WI38 (cell line): ENCODE data around the gene MAPKAP1.
A peak's percentile ranks its signal among the peaks of the same experiment; 100 is the strongest.

ENCODE experiments used
- H3K4me3 ChIP-seq: 2 replicates; pipeline ENCODE4 v1.5.1; 2011; ENCODE audit warnings: low read depth, mild to moderate bottlenecking, control low read depth, low read length
- CTCF ChIP-seq: IDR thresholded peaks from 2 replicates; pipeline ENCODE4 v1.5.1; 2012; ENCODE audit warnings: low read depth, mild to moderate bottlenecking, control low read depth, low read length

MAPKAP1 gene

GRCh38 chr9:125730168-125730567 lies 23.2 kb upstream of the MAPKAP1 start:
- H3K4me3 ChIP-seq, result no peak overlapping the region
- no peak for TF ChIP-seq CTCF

DNA sequence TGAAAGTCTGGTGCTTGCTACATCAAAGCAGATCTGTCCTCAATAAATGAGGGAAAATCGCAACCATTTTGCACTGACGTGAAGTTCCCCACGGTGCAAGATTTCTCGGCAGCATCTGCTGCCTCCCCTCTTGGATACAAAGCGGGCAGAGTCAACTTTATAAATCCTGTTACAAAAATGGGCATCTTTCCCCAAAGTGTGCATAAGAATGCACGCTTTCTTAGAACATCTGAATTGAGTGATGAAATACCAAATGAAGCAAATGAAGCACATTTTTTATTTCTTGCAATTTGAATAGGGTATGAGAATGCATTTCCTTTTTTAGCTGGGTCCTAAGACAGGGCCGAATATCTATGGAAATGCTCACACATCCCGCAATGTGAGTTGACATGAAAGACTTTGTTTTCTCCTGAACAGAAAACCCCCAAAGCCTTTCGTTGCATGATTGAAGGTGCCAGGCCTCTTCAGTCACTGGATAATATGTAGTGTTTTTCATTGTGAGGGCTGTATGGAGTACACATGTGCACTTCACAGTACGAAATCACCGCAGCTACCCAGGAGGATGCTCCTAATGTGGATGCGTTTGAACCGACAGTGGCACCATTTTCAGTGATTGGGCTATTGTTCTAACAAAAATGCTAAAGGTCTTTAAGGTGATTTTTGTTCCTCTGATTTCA lies 19.6 kb upstream of the MAPKAP1 start:
- no peak for TF ChIP-seq CTCF

GRCh38 chr9:125707472-125707804 lies 430 bp upstream of the MAPKAP1 start:
- no peak for TF ChIP-seq CTCF
- peak overlapping the region; percentile 94 for H3K4me3 ChIP-seq

More for the DNA sequence above, 19.6 kb upstream of the MAPKAP1 start:
- no peak overlapping the region for H3K4me3 ChIP-seq

- H3K4me3 ChIP-seq, result peak overlapping the region; percentile 94
- no peak for TF ChIP-seq CTCF
These were observed 1.1 kb downstream of the MAPKAP1 start for GRCh38 chr9:125705893-125706292.

DNA sequence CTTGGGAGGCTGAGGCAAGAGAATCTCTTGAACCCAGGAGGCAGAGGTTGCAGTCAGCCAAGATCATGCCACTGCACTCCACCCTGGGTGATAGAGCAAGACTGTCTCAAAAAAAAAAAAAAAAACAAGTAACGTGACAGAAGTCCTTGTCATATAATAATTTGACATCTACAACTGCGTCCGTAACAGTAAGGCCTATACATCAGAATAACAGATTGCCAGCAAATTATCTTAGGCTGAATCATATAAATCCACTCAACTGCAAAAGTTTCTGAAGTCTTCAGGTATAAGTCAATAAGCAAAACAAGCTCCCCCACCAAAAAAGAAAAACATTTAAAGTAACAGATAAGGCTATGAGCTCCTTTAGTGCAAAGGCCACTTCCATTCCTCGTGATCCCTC lies 3.3 kb downstream of the MAPKAP1 start:
- no peak for TF ChIP-seq CTCF
- H3K4me3 ChIP-seq, result no peak overlapping the region

DNA sequence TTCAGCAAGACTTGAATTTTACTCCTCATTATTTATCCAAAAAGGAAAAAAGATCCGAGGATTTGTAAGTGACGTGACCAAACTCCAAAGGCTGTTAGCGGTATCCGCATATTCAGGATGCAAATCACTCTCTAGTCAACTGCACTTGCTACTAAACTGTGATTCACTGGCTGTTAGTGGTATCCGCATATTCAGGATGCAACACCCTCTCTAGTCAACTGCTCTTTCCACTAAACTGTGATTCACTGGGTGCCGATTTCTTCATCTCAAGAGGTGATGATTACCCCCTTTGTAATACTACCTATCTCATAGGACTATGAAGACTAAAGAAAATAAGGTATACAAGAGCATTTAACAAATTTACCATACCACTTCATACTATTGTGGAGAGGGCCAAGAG lies 5.7 kb downstream of the MAPKAP1 start:
- H3K4me3 ChIP-seq, result no peak overlapping the region
- no peak for TF ChIP-seq CTCF

GRCh38 chr9:125700791-125701190 lies 6.2 kb downstream of the MAPKAP1 start:
- no peak for TF ChIP-seq CTCF
- no peak overlapping the region for H3K4me3 ChIP-seq
